ENCODE results near the gene ILRUN.
"Not testable (repeated sequence)": the region's sequence is repeated elsewhere in the genome, so short reads cannot be mapped to it uniquely, and the experiment has no call there.

ILRUN gene

DNA sequence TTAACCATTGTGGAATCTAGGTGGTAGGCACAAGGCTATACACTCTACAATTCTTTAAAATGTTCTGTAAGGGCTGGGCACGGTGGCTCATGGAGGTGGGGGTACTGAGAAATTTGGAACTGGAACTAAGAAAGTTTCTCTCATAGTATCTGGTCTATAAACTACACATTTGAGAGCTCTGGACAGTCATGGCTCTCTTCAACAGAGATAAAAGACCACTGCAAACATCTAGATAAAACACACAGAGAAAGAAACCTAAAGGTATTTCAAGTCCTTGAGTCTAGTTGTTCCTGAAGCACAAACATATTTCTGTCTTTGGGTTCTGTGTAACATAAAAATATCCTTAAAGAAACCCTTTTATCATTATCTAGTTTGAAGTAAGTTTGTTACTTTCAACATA is 35.2 kb downstream of the ILRUN start:
- no peak for DNase-seq (ENCODE audit: low spot score)
- TF ChIP-seq, protein P1, sequence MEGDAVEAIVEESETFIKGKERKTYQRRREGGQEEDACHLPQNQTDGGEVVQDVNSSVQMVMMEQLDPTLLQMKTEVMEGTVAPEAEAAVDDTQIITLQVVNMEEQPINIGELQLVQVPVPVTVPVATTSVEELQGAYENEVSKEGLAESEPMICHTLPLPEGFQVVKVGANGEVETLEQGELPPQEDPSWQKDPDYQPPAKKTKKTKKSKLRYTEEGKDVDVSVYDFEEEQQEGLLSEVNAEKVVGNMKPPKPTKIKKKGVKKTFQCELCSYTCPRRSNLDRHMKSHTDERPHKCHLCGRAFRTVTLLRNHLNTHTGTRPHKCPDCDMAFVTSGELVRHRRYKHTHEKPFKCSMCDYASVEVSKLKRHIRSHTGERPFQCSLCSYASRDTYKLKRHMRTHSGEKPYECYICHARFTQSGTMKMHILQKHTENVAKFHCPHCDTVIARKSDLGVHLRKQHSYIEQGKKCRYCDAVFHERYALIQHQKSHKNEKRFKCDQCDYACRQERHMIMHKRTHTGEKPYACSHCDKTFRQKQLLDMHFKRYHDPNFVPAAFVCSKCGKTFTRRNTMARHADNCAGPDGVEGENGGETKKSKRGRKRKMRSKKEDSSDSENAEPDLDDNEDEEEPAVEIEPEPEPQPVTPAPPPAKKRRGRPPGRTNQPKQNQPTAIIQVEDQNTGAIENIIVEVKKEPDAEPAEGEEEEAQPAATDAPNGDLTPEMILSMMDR (IDR thresholded peaks at IDR 0.05; ENCODE audit: extremely low read depth, missing control alignments): no peak

DNA sequence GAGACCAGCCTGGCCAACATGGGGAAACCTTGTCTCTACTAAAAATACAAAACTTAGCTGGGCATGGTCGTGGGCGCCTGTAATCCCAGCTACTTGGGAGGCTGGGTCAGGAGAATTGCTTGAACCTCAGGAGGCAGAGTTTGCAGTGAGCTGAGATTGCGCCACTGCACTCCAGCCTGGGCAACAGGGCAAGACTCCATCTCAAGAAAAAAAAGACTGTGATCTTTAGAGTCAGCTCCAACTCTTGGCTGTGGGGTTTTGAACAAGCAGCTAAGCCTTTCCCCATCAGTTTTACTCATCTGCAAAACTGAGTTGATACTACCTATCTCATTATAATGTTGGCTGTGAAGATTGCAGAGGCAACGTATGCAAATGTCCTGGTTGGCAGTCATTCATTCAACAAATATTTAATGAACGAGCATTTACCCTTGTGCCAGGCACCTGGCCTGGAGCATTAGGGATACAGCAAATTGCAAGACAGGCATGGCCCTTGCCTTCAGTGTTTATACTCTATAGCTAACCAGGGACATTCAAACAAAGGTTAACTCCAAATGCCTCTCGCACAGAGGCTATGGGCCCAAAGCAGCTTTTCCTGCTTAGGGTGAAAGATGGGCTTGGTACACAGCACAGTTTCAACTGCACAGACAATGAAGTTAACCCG is 37.8 kb downstream of the ILRUN start:
- TF ChIP-seq, protein P1 (IDR thresholded peaks at IDR 0.05; ENCODE audit: extremely low read depth, missing control alignments): no peak
- DNase-seq (ENCODE audit: low spot score): no peak

GRCh38 chr6:34657979-34658480 is 38.5 kb downstream of the ILRUN start:
- not testable (repeated sequence) for DNase-seq (ENCODE audit: low spot score)

GRCh38 chr6:34657307-34657978 is 39.1 kb downstream of the ILRUN start:
- no peak for DNase-seq (ENCODE audit: low spot score)

GRCh38 chr6:34657037-34657306 is 39.6 kb downstream of the ILRUN start:
- DNase-seq (ENCODE audit: low spot score): no peak
- TF ChIP-seq, protein P1 (IDR thresholded peaks at IDR 0.05; ENCODE audit: extremely low read depth, missing control alignments): no peak

More at GRCh38 chr6:34657307-34657978, 39.1 kb downstream of the ILRUN start:
- TF ChIP-seq, protein P1 (IDR thresholded peaks at IDR 0.05; ENCODE audit: extremely low read depth, missing control alignments): no peak

DNA sequence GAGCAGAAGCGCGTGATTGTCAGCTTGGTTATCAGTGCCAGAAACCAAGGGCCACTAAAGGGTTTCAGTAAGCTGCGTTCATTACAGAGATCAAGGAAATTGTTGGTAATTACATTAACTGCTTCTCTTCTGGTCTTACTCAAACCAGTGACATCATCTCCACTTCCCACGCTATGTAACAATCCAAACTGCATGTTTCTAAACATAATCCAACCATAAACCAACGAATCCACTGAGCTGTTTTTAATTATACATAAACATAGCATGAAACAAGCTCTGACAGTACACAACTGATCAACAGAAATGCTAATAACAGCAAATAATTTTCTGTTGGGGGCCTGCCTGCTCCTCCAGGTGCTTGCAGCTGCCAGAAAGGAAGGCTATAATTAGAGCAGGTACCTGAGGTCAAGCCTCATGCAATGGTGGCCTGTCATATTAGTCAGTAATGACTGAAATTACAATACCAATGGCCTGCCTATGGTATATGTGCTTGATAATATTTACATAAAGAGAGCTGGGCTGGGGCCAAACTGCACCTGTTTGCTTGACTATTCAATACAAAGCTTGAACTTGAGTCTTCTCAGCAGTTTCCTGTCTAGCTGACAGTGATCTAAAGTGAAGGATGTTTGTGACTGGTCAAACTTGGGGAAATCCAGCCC is 40.1 kb downstream of the ILRUN start:
- TF ChIP-seq, protein P1 (IDR thresholded peaks at IDR 0.05; ENCODE audit: extremely low read depth, missing control alignments): no peak
- peak; percentile 63 for DNase-seq (ENCODE audit: low spot score)

DNA sequence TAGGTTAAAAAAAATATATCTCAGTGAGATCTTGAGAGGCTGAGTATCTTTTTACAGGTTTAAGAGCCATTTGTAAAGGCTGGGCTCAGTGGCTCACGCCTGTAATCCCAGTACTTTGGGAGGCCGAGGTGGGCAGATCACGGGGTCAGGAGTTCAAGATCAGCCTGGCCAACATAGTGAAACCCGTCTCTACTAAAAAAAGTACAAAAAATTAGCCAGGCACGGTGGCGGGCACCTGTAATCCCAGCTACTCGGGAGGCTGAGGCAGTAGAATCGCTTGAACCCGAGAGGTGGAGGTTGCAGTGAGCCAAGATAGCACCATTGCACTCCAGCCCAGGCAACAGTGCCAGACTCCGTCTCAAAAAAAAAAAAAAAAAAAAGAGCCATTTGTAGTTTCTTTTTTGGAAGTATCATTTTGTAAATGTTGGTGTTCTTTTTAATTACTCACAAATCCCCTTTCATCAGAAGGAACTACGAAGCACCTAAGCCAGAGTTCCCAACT is 40.6 kb downstream of the ILRUN start:
- DNase-seq (ENCODE audit: low spot score): not testable (repeated sequence)

GRCh38 chr6:34654061-34654710 is 42.4 kb downstream of the ILRUN start:
- no peak for DNase-seq (ENCODE audit: low spot score)
- TF ChIP-seq, protein P1 (IDR thresholded peaks at IDR 0.05; ENCODE audit: extremely low read depth, missing control alignments): no peak
